Neural cell (in vitro differentiated cells): ENCODE data around the gene FARP1.

Experiments
- CTCF ChIP-seq: fragments of 450-650 bp; IDR thresholded peaks from 2 replicates; pipeline ENCODE4 v1.5.1; 2014; ENCODE audit warnings: antibody characterized with exemption, mild to moderate bottlenecking, moderate library complexity; ENCODE audit not compliant: poor library complexity, severe bottlenecking
- EP300 ChIP-seq: fragments of 450-650 bp; conservative IDR thresholded peaks from 2 replicates; pipeline ENCODE4 v1.6.1; 2014; ENCODE audit warnings: antibody characterized with exemption, mild to moderate bottlenecking, moderate library complexity; ENCODE audit not compliant: poor library complexity, severe bottlenecking
- EZH2 ChIP-seq: fragments of 200-600, 300-800 bp; shearing (Covaris generic), sonication (generic); IDR thresholded peaks from 2 replicates; pipeline ENCODE4 v1.6.1; 2014; ENCODE audit warnings: antibody characterized with exemption, low read length, borderline replicate concordance, mild to moderate bottlenecking; ENCODE audit not compliant: insufficient read depth, poor library complexity, severe bottlenecking
- MXI1 ChIP-seq: fragments of 450-650 bp; conservative IDR thresholded peaks from 2 replicates; pipeline ENCODE4 v1.6.1; 2014; ENCODE audit warnings: antibody characterized with exemption, mild to moderate bottlenecking; ENCODE audit not compliant: poor library complexity, severe bottlenecking
- POLR2AphosphoS5 ChIP-seq: IDR thresholded peaks from 2 replicates; pipeline ENCODE4 v1.6.1; 2012
- RAD21 ChIP-seq: fragments of 450-650 bp; conservative IDR thresholded peaks from 2 replicates; pipeline ENCODE4 v1.6.1; 2014; ENCODE audit warnings: antibody characterized with exemption, mild to moderate bottlenecking, moderate library complexity
- SMC3 ChIP-seq: fragments of 450-650 bp; conservative IDR thresholded peaks from 2 replicates; pipeline ENCODE4 v1.6.1; 2014; ENCODE audit warnings: antibody characterized with exemption, mild to moderate bottlenecking, moderate library complexity; ENCODE audit not compliant: poor library complexity
- TAF1 ChIP-seq: IDR thresholded peaks from 2 replicates; pipeline ENCODE4 v1.6.1; 2012; ENCODE audit warnings: low read depth
- TF ChIP-seq, protein P1 (sequence below): IDR thresholded peaks from 2 replicates; pipeline ENCODE4 v1.6.1; 2012; ENCODE audit warnings: borderline replicate concordance

DNA sequence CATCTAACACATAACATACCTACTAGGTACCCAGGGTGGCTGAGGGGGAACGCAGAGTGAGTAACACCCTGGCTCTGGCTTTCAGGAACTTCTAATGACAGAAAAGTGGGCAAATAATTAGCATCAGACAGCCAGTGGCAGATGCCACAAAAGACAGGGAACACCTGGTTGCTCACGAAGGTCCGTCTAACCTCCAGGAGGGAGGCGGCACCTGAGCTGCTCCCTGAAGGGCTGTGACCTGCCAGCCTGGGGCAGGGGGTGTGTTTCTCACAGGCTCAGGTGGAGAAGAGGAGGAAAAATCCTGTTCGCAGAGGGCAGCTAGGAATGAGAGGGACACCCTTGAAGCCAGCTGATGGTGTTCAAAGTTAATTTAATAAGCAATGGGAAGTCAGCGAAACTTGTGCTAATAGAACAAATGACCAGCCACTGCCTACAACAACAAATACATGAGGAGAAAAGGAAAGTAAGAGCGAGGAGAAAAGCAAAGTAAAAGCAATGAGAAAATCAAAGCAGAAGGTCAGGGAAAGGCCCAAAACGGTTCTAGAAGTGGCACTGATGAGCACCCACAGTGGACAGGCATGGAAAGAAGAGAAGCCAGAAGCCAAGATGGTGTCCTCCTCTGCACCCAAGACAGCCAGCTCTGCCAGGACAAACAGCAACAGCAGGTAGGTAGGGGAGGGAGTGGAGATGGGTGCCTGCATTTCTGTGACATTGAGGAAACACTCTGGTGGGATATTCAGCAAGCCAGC, 346.7 kb downstream of the FARP1 start:
- TF ChIP-seq CTCF, result no peak
- TF ChIP-seq, protein P1, sequence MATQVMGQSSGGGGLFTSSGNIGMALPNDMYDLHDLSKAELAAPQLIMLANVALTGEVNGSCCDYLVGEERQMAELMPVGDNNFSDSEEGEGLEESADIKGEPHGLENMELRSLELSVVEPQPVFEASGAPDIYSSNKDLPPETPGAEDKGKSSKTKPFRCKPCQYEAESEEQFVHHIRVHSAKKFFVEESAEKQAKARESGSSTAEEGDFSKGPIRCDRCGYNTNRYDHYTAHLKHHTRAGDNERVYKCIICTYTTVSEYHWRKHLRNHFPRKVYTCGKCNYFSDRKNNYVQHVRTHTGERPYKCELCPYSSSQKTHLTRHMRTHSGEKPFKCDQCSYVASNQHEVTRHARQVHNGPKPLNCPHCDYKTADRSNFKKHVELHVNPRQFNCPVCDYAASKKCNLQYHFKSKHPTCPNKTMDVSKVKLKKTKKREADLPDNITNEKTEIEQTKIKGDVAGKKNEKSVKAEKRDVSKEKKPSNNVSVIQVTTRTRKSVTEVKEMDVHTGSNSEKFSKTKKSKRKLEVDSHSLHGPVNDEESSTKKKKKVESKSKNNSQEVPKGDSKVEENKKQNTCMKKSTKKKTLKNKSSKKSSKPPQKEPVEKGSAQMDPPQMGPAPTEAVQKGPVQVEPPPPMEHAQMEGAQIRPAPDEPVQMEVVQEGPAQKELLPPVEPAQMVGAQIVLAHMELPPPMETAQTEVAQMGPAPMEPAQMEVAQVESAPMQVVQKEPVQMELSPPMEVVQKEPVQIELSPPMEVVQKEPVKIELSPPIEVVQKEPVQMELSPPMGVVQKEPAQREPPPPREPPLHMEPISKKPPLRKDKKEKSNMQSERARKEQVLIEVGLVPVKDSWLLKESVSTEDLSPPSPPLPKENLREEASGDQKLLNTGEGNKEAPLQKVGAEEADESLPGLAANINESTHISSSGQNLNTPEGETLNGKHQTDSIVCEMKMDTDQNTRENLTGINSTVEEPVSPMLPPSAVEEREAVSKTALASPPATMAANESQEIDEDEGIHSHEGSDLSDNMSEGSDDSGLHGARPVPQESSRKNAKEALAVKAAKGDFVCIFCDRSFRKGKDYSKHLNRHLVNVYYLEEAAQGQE, result no peak
- no peak for TF ChIP-seq TAF1
- no peak for TF ChIP-seq POLR2AphosphoS5
- TF ChIP-seq EZH2, result no peak
- TF ChIP-seq RAD21, result no peak
- TF ChIP-seq SMC3, result no peak
- no peak for TF ChIP-seq EP300
- no peak for TF ChIP-seq MXI1
